H9 (cell line): ENCODE measurements around the gene PPP1CB. TPM values are rescaled to one million over a fixed set of nuclear protein-coding genes. Genes with fewer than 3 reads are reported as not detected.

Source experiments
- DNase-seq: peaks from one replicate; pipeline ENCODE4 v3.0.0-alpha.2; 2017
- H2AFZ ChIP-seq: one replicate; pipeline ENCODE4 v1.6.1; 2013; ENCODE audit warnings: mild to moderate bottlenecking, low read length, control low read depth, moderate library complexity
- H2AK5ac ChIP-seq: 2 replicates; pipeline ENCODE4 v1.6.1; 2013; ENCODE audit warnings: low read length, control low read depth, mixed read lengths; ENCODE audit not compliant: insufficient read length
- H2BK120ac ChIP-seq: one replicate; pipeline ENCODE4 v1.6.1; 2013; ENCODE audit warnings: low read depth, mild to moderate bottlenecking, low read length, control low read depth, inconsistent platforms; ENCODE audit not compliant: poor library complexity, severe bottlenecking
- H2BK12ac ChIP-seq: 2 replicates; pipeline ENCODE4 v1.6.1; 2013; ENCODE audit warnings: low read length, control low read depth, mixed read lengths, low read depth; ENCODE audit not compliant: insufficient read length
- H2BK15ac ChIP-seq: 2 replicates; pipeline ENCODE4 v1.6.1; 2013; ENCODE audit warnings: low read depth, low read length, control low read depth
- H2BK20ac ChIP-seq: one replicate; pipeline ENCODE4 v1.6.1; 2013; ENCODE audit warnings: low read depth, mild to moderate bottlenecking, low read length, control low read depth, inconsistent platforms; ENCODE audit not compliant: poor library complexity, severe bottlenecking
- H2BK5ac ChIP-seq: 2 replicates; pipeline ENCODE4 v1.6.1; 2013; ENCODE audit warnings: low read length, control low read depth, mixed read lengths; ENCODE audit not compliant: insufficient read length
- H3K14ac ChIP-seq: 2 replicates; pipeline ENCODE4 v1.6.1; 2013; ENCODE audit warnings: low read length, control low read depth; ENCODE audit not compliant: insufficient read depth
- H3K18ac ChIP-seq: 2 replicates; pipeline ENCODE4 v1.6.1; 2013; ENCODE audit warnings: low read depth, mild to moderate bottlenecking, mixed read lengths, low read length, control low read depth; ENCODE audit not compliant: insufficient read length
- H3K23ac ChIP-seq: 2 replicates; pipeline ENCODE4 v1.6.1; 2013; ENCODE audit warnings: low read length, control low read depth, mixed read lengths, low read depth; ENCODE audit not compliant: insufficient read length
- H3K23me2 ChIP-seq: 2 replicates; pipeline ENCODE4 v1.6.1; 2013; ENCODE audit warnings: low read depth, mild to moderate bottlenecking, mixed read lengths, low read length, control low read depth; ENCODE audit not compliant: insufficient read length, poor library complexity, severe bottlenecking
- H3K27ac ChIP-seq: 2 replicates; pipeline ENCODE4 v1.5.1; 2013; ENCODE audit warnings: low read length, control low read depth, mixed read lengths, low read depth; ENCODE audit not compliant: insufficient read length
- H3K27me3 ChIP-seq: 2 replicates; pipeline ENCODE4 v1.6.1; 2013; ENCODE audit warnings: low read length, control low read depth, inconsistent platforms; ENCODE audit not compliant: insufficient read depth
- H3K4ac ChIP-seq: 2 replicates; pipeline ENCODE4 v1.6.1; 2013; ENCODE audit warnings: low read depth, mild to moderate bottlenecking, control low read depth, inconsistent platforms, low read length, moderate library complexity
- H3K4me1 ChIP-seq: 2 replicates; pipeline ENCODE4 v1.6.1; 2013; ENCODE audit warnings: low read length, control low read depth, inconsistent platforms; ENCODE audit not compliant: insufficient read depth
- H3K4me2 ChIP-seq: 2 replicates; pipeline ENCODE4 v1.6.1; 2013; ENCODE audit warnings: low read length, control low read depth, mixed read lengths; ENCODE audit not compliant: insufficient read length, insufficient read depth
- H3K56ac ChIP-seq: 2 replicates; pipeline ENCODE4 v1.6.1; 2013; ENCODE audit warnings: low read depth, mild to moderate bottlenecking, mixed read lengths, low read length, control low read depth; ENCODE audit not compliant: insufficient read length
- H3K79me1 ChIP-seq: 2 replicates; pipeline ENCODE4 v1.6.1; 2013; ENCODE audit warnings: low read depth, mild to moderate bottlenecking, moderate library complexity, low read length, control low read depth, inconsistent platforms; ENCODE audit not compliant: insufficient read depth, poor library complexity, severe bottlenecking
- H3K79me2 ChIP-seq: 2 replicates; pipeline ENCODE4 v1.6.1; 2013; ENCODE audit warnings: low read length, control low read depth, inconsistent platforms; ENCODE audit not compliant: insufficient read depth
- H3K9ac ChIP-seq: 2 replicates; pipeline ENCODE4 v1.6.1; 2013; ENCODE audit warnings: low read length, control low read depth, mixed read lengths; ENCODE audit not compliant: insufficient read length; ENCODE audit errors: extremely low read depth
- H3K9me3 ChIP-seq: one replicate; pipeline ENCODE4 v1.6.1; 2013; ENCODE audit warnings: low read depth, low read length, inconsistent platforms; ENCODE audit not compliant: control insufficient read depth
- H3T11ph ChIP-seq: one replicate; pipeline ENCODE4 v1.6.1; 2013; ENCODE audit warnings: mild to moderate bottlenecking, low read length, control low read depth, inconsistent platforms
- H4K20me1 ChIP-seq: one replicate; pipeline ENCODE4 v1.6.1; 2013; ENCODE audit not compliant: control insufficient read depth, insufficient read length, insufficient read depth
- H4K5ac ChIP-seq: 2 replicates; pipeline ENCODE4 v1.6.1; 2013; ENCODE audit warnings: low read depth, mild to moderate bottlenecking, mixed read lengths, low read length, control low read depth; ENCODE audit not compliant: insufficient read length
- H4K8ac ChIP-seq: replicated peaks from 2 replicates; pipeline ENCODE4 v1.6.1; 2013; ENCODE audit warnings: low read length, control low read depth, mixed read lengths, low read depth; ENCODE audit not compliant: insufficient read length
- H4K91ac ChIP-seq: 2 replicates; pipeline ENCODE4 v1.6.1; 2013; ENCODE audit warnings: low read depth, mild to moderate bottlenecking, moderate library complexity, mixed read lengths, low read length, control low read depth; ENCODE audit not compliant: insufficient read length
- H3K27ac Mint-ChIP-seq, 3 experiments: 2 replicates in 2 of 3; 3 replicates in 1 of 3; pipeline ENCODE4 v1.8.0; 2020 to 2021; ENCODE audit warnings: mixed read lengths in 3 of 3, mild to moderate bottlenecking in 1 of 3, moderate library complexity in 1 of 3
- H3K27me3 Mint-ChIP-seq: 2 replicates; pipeline ENCODE4 v1.8.0; 2021; ENCODE audit warnings: low read depth, mild to moderate bottlenecking, moderate library complexity, mixed read lengths
- H3K36me3 Mint-ChIP-seq, 3 experiments: 2 replicates in 2 of 3; 3 replicates in 1 of 3; pipeline ENCODE4 v1.8.0; 2020 to 2021; ENCODE audit warnings: low read depth in 3 of 3, mixed read lengths in 3 of 3; ENCODE audit not compliant: insufficient read depth in 1 of 3
- H3K4me1 Mint-ChIP-seq, 2 experiments: 2 replicates each; pipeline ENCODE4 v1.8.0; 2020; ENCODE audit warnings: mixed read lengths in 2 of 2
- H3K4me3 Mint-ChIP-seq, 2 experiments: 2 replicates in 1 of 2; 3 replicates in 1 of 2; pipeline ENCODE4 v1.8.0; 2020 to 2021; ENCODE audit warnings: mild to moderate bottlenecking in 2 of 2, mixed read lengths in 2 of 2, moderate library complexity in 1 of 2
- H3K9me3 Mint-ChIP-seq, 2 experiments: 2 replicates in 1 of 2; 3 replicates in 1 of 2; pipeline ENCODE4 v1.8.0; 2020; ENCODE audit warnings: mild to moderate bottlenecking in 2 of 2, mixed read lengths in 2 of 2, moderate library complexity in 1 of 2
- CTCF ChIP-seq: fragments of 200-600 bp; sonication (generic); conservative IDR thresholded peaks from 3 replicates; pipeline ENCODE4 v1.8.0; 2021; ENCODE audit warnings: antibody characterized with exemption, mild to moderate bottlenecking
- WGBS: extraction: QIAGEN DNeasy Blood & Tissue Kit; methylation state at CpG from one replicate; pipeline ENCODE4 v1.1.7; 2013; ENCODE audit warnings: missing lambda C conversion rate, low lambda C conversion rate, mixed read lengths; ENCODE audit not compliant: insufficient read length; ENCODE audit errors: extremely low coverage; 5-methylcytosine and 5-hydroxymethylcytosine counted together
- total RNA-seq: library from RNA; stranded (reverse); gene quantifications from 2 replicates; pipeline ENCODE4 v1.2.1, GENCODE V29; 2021

Gene PPP1CB
- total RNA-seq, 1 experiment from 2014 or later: 184 TPM

GRCh38 chr2:28842042-28842441 lies 90.4 kb downstream of the PPP1CB start:
- no peaks in the 10 kb centered on the region for H3K9me3 Mint-ChIP-seq

More at GRCh38 chr2:28842042-28842441, 90.4 kb downstream of the PPP1CB start:
- Histone ChIP-seq H2BK5ac (no peak overlapping the region), H3T11ph (no peak overlapping the region), H3K4ac (no peak overlapping the region), H3K18ac (no peak overlapping the region), H2BK120ac (no peak overlapping the region), H4K5ac (no peak overlapping the region), H3K27ac (no peak overlapping the region), H3K23ac (no peak overlapping the region), H3K14ac (no peak overlapping the region), H2BK12ac (no peak overlapping the region), H4K91ac (no peak overlapping the region), H4K8ac (no peak overlapping the region), H3K4me2 (no peak overlapping the region), H2AFZ (no peak overlapping the region), H3K79me2 (no peaks in the 10 kb centered on the region), H3K9me3 (no peaks in the 10 kb centered on the region), H2BK20ac (no peak overlapping the region), H3K23me2 (no peaks in the 10 kb centered on the region), H3K4me1 (no peaks in the 10 kb centered on the region), H3K9ac (no peak overlapping the region), H3K27me3 (no peaks in the 10 kb centered on the region), H2BK15ac (no peak overlapping the region), H3K79me1 (no peaks in the 10 kb centered on the region), H3K56ac (no peak overlapping the region), H4K20me1 (no peaks in the 10 kb centered on the region), H2AK5ac (no peak overlapping the region)
- no peak overlapping the region for H3K4me3 Mint-ChIP-seq
- no peak overlapping the region for H3K27ac Mint-ChIP-seq
- no peaks in the 10 kb centered on the region for H3K27me3 Mint-ChIP-seq
- H3K36me3 Mint-ChIP-seq: peaks cover 0 to 2% (median 0%) of the 10 kb centered on the region in 3 experiments; a peak in 2 of 7 replicates
- TF ChIP-seq CTCF: no peak
- no CpG with 5 or more reads among the region's 3 CpGs for WGBS
- no peaks in the 10 kb centered on the region for H3K4me1 Mint-ChIP-seq
- DNase-seq: no peak

Other genes with a start within 250 kb of the PPP1CB start
- gene SPDYA, start 59.0 kb downstream of the PPP1CB start, total RNA-seq: 0.52 and 1.1 TPM in 2 replicates
- gene TRMT61B, start 118.5 kb downstream of the PPP1CB start, total RNA-seq: 20.7 and 21.0 TPM in 2 replicates
- 154 and 186 TPM in 2 replicates for gene WDR43, start 142.8 kb downstream of the PPP1CB start, total RNA-seq
- gene TOGARAM2, start 229.5 kb downstream of the PPP1CB start, total RNA-seq: 0.18 and 0.83 TPM in 2 replicates